GM21786 (cell line): ENCODE measurements around the gene SLC16A9.
"Not testable (repeated sequence)": the region's sequence is repeated elsewhere in the genome, so short reads cannot be mapped to it uniquely, and the experiment has no call there.

ENCODE experiments used
- ATAC-seq: cut with Tn5 transposase; IDR thresholded peaks from one replicate; pipeline ENCODE4 v1.9.1; 2021; ENCODE audit not compliant: unreplicated experiment

SLC16A9 gene

GRCh38 chr10:59709395-59710125 lies at the start of gene SLC16A9:
Gene SLC16A9 (minus strand): TSS chr10:59709850. CDS start chr10:59684291, 25,559 bp downstream.
- peak; percentile 88 for ATAC-seq

DNA sequence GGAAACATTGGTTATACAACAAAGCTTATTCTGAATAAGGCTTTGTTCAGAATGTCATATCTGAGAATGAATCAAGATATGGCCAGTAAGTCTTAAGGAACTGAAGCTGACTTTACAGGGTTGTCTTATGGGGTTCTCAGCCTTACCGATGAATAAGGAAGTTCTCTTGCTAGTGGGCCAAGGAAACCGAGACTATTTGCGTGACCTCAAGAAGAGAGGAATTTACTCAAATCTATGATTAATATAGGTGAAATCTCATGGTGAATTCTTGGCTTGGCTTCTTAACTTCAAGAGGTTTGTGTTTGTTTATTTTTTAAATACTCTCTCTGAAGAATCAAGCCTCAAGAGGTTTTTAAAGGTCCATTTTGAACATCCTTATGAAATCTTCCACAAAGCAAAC lies 48.3 kb upstream of the SLC16A9 start:
- ATAC-seq: no peak

DNA sequence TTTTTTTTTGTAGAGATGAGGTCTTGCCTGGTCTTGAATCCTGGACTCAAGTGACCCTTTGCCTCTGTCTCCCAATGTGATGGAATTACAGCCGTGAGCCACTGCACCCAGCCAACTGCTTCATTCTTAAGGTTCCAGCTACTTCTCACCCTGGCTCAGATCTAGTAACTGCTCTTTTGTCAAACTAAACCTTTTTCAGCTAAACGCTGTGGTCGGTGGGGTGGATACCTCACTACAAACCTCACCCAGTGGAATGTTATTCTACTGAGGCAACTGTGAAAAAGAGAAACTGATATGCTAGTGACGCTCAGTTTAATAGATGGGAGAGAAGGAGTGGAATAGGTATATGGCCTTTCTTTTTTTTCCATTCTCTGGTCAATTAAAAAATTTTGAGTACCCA lies 45.3 kb upstream of the SLC16A9 start:
- ATAC-seq: no peak

GRCh38 chr10:59753267-59753666 lies 43.6 kb upstream of the SLC16A9 start, which contains the start of gene MRLN:
Gene MRLN (minus strand): TSS chr10:59753455.
- no peak for ATAC-seq

DNA sequence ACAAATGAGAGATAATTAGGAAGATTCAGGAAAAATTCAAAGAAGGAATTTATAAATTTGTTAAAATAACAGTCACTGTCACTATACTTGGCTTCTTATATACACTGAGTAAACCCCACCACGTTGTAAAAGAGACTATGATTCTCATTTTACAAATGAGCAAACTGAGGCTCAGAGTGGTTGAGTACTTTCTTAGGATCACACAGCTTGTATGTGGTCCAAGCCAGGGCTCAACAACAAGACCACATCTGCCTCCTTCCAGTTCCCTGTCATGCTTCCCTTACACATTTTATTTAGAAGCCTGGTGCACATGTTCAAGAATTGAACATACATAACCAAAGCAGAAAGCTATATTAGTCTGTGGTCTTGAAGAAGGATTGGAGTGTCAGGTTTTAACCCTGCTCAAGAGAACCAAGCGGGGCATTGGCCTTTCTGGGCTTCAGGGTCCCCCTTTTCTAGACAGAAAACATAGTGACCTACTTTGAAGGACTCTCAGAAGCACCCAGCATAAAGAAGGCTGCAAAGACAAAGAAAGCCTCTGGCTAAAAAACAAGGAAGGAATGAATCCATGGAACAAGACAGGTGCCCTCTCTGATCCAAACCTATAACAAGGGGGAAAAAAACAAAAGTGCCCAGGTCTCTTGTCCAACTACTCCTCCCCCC lies 42.8 kb upstream of the SLC16A9 start:
- ATAC-seq: no peak

DNA sequence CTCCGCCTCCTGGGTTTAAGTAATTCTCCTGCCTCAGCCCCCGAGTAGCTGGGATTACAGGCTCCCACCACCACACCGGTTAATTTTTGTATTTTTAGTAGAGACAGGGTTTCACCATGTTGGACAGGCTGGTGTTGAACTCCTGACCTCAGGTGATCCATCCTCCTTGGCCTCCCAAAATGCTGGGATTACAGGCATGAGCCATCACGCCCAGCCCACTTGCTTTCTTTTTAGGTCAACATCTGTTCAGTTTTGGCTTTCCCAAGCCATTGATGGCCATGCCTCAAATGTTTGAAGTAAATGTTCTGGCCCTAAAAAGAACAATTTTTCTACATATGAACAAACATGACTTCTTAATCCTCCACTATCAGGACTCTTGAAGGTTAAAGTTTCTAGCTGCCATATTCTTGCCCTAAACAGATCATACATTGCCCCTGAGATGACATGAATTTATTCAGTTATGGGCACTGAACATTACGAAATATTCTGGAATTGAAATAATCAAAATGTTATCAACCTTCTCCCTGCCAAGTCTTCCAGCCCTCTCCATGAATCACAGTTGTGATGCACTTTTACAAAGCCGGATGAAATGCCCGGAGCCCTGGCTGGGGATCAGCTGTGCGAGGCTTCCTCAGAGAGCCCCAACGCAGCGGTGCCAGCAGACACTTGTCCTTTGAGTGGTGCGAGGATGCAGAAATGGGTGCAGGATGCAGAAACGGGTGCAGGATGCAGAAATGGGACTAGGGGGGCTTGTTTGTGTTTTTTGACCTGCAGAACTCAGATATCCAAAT lies 40.7 kb upstream of the SLC16A9 start:
- no peak for ATAC-seq

DNA sequence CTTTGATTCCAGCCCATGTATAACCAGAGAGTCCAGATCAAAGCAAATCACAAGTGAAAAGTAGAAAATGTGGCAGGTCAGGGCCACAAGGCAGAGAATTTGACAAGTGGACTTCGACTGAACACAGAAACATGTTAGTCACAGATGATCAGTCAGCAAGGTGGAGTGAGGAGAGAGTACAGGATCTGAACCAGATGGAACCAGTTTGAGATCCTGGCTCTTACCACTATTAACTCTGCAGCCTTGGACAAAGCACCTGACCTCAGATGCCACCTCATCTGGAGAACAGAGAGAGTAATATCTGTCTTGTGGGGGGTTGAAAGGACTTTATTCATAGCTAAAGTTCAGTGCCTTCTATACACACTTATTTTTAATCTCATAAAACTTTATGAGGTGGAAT lies 39.2 kb upstream of the SLC16A9 start:
- peak; percentile 55 for ATAC-seq

- no peak for ATAC-seq
Observed at GRCh38 chr10:59745163-59745650, 35.6 kb upstream of the SLC16A9 start.

- not testable (repeated sequence) for ATAC-seq
Observed at GRCh38 chr10:59744762-59745161, 35.1 kb upstream of the SLC16A9 start.

DNA sequence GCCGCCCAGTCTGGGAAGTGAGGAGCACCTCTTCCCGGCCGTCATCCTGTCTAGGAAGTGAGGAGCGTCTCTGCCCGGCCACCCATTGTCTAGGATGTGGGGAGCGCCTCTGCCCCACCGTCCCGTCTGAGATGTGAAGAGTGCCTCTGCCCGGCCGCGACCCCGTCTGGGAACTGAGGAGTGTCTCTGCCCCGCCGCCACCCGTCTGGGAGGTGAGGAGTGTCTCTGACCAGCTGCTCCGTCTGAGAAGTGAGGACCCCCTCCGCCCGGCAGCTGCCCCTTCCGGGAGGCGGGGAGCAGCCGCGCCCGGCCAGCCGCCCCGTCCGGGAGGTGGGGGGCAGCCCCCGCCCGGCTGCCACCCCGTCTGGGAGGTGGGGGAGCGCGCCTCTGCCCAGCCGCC lies 34.5 kb upstream of the SLC16A9 start:
- ATAC-seq: not testable (repeated sequence)

DNA sequence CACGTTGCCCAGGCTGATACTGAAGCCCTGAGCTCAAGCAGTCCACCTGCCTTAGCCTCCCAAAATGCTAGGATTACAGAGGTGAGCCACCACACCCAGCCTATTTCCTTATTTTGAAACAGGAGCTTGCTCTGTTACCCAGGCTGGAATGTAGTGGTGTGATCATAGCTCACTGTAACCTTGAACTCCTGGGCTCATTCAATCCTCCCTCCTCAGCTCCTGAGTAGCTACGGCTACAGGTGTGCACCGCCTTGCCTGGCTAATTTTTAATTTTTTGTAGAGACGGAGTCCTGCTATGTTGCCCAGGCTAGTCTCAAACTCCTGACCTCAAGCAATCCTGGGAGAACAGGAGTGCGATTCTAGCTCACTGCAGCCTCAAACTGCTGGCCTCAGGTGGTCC lies 31.9 kb upstream of the SLC16A9 start:
- no peak for ATAC-seq

- ATAC-seq: no peak
Observed at GRCh38 chr10:59741048-59741447, 31.4 kb upstream of the SLC16A9 start.

DNA sequence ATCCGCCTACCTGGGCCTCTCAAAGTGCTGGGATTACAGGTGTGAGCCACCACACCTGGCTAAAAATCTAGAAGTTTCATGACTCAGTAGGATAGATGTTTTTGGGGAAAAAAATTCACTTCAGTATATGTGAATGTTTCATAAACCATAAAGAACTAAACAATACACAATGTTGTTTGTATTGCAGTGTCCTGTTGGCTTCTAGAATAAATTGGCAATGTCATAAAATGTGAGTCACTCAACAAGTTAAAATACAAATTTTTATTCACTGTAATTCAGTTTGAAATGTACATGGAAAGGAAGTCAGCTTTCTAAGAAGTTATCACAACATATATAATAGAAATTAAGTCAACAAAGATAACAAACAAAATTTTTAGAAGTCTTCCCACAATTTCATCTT lies 27.1 kb upstream of the SLC16A9 start:
- no peak for ATAC-seq

- no peak for ATAC-seq
Observed at GRCh38 chr10:59735296-59735695, 25.6 kb upstream of the SLC16A9 start.

DNA sequence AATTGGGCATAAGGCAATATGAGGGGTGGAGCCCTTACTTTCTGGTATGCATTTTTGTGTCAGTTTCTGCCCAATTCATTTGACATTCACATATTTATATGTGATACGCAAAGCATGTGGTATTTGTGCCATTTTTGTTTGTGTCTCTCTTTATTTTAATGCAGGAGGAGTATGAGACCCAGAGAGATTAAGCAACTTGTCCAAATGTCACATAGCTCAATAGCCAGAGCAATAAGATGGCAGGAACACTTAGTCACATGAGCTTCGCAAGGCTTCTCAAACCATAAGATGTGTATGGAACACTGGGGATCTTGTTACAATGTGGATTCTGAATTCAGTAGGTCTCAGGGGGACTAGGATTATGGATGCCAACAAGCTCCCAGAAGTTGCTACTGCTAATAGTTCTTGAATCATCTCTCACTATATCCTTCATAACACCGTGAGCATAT lies 24.4 kb upstream of the SLC16A9 start:
- no peak for ATAC-seq

DNA sequence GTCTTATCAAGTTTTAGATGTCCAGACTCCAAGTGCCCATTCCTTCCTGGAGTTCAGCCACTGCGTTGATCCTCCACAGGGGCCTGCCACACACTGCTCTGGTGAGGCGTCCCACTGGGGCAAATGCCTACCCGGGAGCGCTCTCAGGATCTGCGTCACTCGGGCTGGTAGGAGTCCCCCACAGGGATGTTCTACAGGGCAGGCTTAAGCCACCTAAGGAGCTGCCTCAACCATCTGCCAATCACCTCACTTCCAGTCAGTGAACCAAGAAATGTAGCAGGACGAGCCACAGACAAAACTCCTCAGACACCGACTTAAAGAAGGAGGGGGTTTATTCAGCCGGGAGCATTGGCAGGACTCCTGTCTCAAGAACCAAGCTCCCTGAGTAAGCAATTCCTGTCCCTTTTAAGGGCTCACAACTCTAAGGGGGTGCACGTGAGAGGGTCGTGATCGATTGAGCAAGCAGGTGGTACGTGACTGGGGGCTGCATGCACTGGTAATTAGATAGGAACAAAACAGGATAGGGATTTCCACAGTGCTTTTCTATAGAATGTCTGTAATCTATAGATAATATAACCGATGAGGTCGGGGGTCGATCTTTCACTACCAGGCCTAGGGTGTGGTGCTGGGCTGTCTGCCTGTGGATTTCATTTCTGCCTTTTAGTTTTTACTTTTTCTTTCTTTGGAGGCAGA lies 23.8 kb upstream of the SLC16A9 start:
- ATAC-seq: not testable (repeated sequence)

DNA sequence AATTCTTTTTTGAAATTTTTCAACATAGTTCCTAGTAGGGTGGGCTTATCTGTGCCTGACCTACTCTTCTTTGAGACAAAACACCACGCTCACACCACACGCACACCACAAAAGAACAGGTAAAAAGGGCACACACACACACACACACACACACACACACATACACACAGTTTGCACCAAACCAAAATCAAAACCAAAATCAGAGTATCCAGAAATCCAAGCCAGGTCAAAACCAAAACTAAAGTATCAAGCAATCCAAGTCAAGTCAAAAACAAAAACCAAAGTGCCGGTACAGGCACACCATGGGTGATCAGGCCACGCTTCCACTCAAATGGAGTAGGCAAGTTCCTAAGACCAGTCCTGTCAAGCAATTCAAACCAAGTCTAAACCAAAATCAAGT lies 23.2 kb upstream of the SLC16A9 start:
- not testable (repeated sequence) for ATAC-seq

GRCh38 chr10:59729167-59729566 lies 19.5 kb upstream of the SLC16A9 start:
- not testable (repeated sequence) for ATAC-seq

DNA sequence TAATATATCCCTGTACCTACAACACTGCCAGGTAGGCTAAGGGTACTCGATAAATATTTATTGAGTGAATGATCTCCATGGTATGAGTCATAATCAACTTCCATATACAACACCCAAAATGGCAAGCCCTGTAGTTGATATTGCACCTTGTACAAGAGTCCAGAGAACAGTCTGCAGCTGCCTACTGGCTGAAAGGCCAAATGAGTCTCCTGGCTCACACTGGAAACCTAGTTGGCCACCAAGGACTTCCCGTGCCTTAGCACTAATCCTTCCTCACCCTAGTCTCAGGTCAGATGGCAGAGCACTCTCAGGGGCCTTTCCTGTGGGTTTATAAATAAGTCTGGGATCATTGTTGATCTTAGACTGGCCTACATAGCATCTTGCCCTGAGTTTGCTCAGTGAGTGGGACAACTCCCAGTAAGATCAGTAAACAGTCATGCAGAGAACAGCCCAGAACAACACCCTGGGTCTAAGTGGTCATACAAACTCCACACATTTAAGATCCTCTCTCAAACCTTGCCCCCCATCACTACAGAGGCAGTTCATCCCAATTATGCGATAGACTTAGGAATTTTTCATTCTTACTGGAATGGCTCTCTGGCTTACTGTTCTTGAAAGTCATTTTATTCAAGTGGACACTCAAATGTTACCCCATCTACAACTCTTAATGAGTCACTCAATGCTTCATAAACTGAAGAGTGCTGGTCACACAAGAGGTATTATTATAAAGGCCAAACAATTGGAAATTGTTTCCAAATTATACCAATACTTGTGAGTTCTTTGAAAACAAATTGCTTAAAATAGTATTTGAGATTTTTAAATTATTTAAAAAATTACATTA lies 14.7 kb upstream of the SLC16A9 start:
- no peak for ATAC-seq

DNA sequence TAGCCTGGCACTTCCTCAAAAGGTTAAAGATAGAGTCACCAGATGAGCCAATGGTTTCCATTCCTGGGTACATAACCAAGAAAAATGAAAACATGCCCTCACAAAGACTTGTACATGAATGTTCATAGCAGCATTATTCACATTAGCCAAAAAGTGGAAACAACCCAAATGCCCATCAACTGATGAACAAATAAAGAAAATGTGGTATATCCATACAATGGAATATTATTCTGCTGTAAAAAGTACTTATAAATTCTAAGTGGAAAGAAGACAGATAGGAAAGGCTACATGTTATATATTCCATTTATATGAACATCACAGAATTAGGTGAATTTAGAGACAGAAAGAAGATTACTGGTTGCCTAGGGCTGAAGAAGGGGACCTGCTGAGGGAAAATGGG lies 10.7 kb upstream of the SLC16A9 start:
- ATAC-seq: no peak
